NOMO-1 (cell line): ENCODE measurements around the gene CHST7.
"Not testable (repeated sequence)": the region's sequence is repeated elsewhere in the genome, so short reads cannot be mapped to it uniquely, and the experiment has no call there.

ENCODE experiments used
- DNase-seq, 2 experiments: peaks; one replicate each; lab custom pipeline; 2025; ENCODE audit not compliant: unreplicated experiment in 2 of 2; lab: John Stamatoyannopoulos, UW

The CHST7 gene

GRCh38 chrX:46573331-46573891 is at the start of gene CHST7:
Gene CHST7 (plus strand): TSS chrX:46573765. CDS start chrX:46573932, 167 bp downstream.
- DNase-seq: peak; percentile 46

- not testable (repeated sequence) for DNase-seq
Observed at GRCh38 chrX:46528640-46529039, 44.9 kb upstream of the CHST7 start.

- peak in 1 of 2 experiments; percentile 23 for DNase-seq
Observed at GRCh38 chrX:46529740-46530403, 43.7 kb upstream of the CHST7 start.

- DNase-seq: not testable (repeated sequence)
Observed at GRCh38 chrX:46530404-46530908, 43.1 kb upstream of the CHST7 start.

GRCh38 chrX:46531442-46531841 is 42.1 kb upstream of the CHST7 start:
- no peak for DNase-seq

- DNase-seq: no peak
Observed at GRCh38 chrX:46543441-46543840, 30.1 kb upstream of the CHST7 start.

GRCh38 chrX:46544527-46544926 is 29.0 kb upstream of the CHST7 start:
- DNase-seq: not testable (repeated sequence)

- DNase-seq: peak; percentile 60 to 80
Observed at GRCh38 chrX:46545111-46546005, 28.2 kb upstream of the CHST7 start, which contains the start of gene ZNF674. Gene ZNF674 (minus strand): TSS chrX:46545421. CDS start chrX:46542087, 3,334 bp downstream.

- no peak for DNase-seq
Observed at GRCh38 chrX:46547857-46548256, 25.7 kb upstream of the CHST7 start.

- no peak for DNase-seq
Observed at GRCh38 chrX:46549914-46550313, 23.7 kb upstream of the CHST7 start.

- DNase-seq: no peak
Observed at GRCh38 chrX:46551494-46552128, 22.0 kb upstream of the CHST7 start.

- no peak for DNase-seq
Observed at GRCh38 chrX:46553935-46554334, 19.6 kb upstream of the CHST7 start.

- peak in 1 of 2 experiments; percentile 42 for DNase-seq
Observed at GRCh38 chrX:46554942-46555341, 18.6 kb upstream of the CHST7 start.

- DNase-seq: no peak
Observed at GRCh38 chrX:46559062-46559461, 14.5 kb upstream of the CHST7 start.

- peak; percentile 81 to 87 for DNase-seq
Observed at GRCh38 chrX:46561824-46562657, 11.5 kb upstream of the CHST7 start.

- no peak for DNase-seq
Observed at GRCh38 chrX:46567388-46567787, 6.2 kb upstream of the CHST7 start.

GRCh38 chrX:46569621-46570020 is 3.9 kb upstream of the CHST7 start:
- no peak for DNase-seq

GRCh38 chrX:46571423-46572339 is 1.9 kb upstream of the CHST7 start:
- DNase-seq: no peak
